ENCODE data around the gene MGLL. TPM values are rescaled to one million over a fixed set of nuclear protein-coding genes. Genes with fewer than 3 reads are reported as not detected.

Gene MGLL
- total RNA-seq, 1 experiment from 2014 or later = 0.94 TPM

DNA sequence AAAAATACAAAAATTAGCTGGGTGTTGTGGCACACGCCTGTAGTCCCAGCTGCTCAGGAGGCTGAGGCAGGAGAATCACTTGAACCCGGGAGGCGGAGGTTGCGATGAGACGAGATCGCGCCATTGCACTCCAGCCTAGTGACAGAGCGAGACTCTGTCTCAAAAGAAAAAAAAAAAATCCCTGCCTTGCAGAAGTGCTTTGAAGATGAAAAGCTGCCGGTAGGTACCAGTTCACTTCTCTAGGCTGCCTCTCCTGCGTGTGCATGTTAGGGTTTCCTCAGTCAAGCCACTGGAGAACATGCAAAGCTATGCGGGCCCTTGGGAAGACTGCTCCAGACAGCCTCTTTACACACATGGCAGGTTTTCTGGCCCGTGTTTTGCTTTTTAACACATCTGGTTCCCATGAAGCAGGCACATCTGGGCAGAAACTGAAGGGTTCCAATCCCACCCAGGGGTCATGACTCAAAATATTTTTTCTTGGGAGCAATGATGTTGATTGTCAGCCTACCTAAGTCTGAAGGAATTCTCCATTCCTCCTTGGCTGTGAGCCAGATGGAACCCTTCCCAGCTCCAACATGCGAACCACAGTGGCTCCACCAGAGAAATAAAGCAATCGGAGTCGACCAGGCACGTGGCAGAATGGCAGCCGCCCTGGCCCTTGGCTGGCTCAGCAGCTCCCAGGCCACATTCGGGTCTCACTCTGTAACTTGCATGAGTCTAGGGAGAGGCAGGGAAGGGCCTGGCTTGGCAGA is 29.6 kb downstream of the MGLL start (continued):
- TF ChIP-seq TEAD1 (CRISPR knock-in tag; IDR thresholded peaks at IDR 0.05) (no peak), PRRX2 (CRISPR knock-in tag; IDR thresholded peaks at IDR 0.05) (no peak), CREM (CRISPR knock-in tag; IDR thresholded peaks at IDR 0.05) (no peak), TP53 (CRISPR knock-in tag; IDR thresholded peaks at IDR 0.05) (no peak)
- TF ChIP-seq, protein P1, sequence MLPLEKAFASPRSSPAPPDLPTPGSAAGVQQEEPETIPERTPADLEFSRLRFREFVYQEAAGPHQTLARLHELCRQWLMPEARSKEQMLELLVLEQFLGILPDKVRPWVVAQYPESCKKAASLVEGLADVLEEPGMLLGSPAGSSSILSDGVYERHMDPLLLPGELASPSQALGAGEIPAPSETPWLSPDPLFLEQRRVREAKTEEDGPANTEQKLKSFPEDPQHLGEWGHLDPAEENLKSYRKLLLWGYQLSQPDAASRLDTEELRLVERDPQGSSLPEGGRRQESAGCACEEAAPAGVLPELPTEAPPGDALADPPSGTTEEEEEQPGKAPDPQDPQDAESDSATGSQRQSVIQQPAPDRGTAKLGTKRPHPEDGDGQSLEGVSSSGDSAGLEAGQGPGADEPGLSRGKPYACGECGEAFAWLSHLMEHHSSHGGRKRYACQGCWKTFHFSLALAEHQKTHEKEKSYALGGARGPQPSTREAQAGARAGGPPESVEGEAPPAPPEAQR (CRISPR knock-in tag; IDR thresholded peaks at IDR 0.05) = no peak
- TF ChIP-seq, protein P2, sequence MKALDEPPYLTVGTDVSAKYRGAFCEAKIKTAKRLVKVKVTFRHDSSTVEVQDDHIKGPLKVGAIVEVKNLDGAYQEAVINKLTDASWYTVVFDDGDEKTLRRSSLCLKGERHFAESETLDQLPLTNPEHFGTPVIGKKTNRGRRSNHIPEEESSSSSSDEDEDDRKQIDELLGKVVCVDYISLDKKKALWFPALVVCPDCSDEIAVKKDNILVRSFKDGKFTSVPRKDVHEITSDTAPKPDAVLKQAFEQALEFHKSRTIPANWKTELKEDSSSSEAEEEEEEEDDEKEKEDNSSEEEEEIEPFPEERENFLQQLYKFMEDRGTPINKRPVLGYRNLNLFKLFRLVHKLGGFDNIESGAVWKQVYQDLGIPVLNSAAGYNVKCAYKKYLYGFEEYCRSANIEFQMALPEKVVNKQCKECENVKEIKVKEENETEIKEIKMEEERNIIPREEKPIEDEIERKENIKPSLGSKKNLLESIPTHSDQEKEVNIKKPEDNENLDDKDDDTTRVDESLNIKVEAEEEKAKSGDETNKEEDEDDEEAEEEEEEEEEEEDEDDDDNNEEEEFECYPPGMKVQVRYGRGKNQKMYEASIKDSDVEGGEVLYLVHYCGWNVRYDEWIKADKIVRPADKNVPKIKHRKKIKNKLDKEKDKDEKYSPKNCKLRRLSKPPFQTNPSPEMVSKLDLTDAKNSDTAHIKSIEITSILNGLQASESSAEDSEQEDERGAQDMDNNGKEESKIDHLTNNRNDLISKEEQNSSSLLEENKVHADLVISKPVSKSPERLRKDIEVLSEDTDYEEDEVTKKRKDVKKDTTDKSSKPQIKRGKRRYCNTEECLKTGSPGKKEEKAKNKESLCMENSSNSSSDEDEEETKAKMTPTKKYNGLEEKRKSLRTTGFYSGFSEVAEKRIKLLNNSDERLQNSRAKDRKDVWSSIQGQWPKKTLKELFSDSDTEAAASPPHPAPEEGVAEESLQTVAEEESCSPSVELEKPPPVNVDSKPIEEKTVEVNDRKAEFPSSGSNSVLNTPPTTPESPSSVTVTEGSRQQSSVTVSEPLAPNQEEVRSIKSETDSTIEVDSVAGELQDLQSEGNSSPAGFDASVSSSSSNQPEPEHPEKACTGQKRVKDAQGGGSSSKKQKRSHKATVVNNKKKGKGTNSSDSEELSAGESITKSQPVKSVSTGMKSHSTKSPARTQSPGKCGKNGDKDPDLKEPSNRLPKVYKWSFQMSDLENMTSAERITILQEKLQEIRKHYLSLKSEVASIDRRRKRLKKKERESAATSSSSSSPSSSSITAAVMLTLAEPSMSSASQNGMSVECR (CRISPR knock-in tag; IDR thresholded peaks at IDR 0.05; ENCODE audit: borderline replicate concordance) = no peak

DNA sequence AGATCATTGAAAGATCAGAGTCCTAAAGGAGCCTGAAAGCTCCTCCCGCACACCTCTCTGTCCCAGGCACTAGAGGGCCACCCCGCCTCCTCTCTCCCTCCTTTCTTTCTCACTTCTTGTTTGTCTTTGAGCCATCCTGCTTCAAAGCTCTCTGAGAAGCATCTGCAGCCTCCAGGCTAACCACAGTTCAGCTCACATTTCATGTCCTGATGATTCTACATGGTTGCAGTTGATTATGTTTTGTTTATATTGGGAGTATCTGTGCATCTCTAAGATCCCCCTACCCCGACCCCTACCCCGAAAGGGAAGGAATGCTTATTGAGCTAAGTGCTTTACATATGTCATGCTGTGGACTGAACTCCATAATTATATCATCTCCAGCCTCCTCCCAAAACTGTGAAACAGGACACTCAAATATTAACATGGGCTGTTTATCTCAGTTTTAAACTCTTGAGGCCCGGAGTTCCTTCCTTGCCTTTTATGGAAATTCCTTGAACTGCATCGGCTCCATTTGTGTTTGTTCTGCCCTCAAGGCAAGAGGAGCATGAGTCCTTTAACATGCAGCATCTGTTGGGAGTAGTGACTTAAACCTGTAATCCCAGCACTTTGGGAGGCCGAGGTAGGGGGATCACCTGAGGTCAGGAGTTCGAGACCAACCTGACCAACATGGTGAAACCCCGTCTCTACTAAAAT is 30.9 kb downstream of the MGLL start:
- Mint-ChIP-seq H3K36me3 (no peaks in the 10 kb centered on the region), H3K27me3 (ENCODE audit: low read depth) (no peaks in the 10 kb centered on the region), H3K9me3 (peaks cover 9% of the 10 kb centered on the region), H3K4me3 (no peak overlapping the region), H3K4me1 (peaks cover 16% of the 10 kb centered on the region), H3K27ac (no peak overlapping the region)
- TF ChIP-seq ZNF121 (CRISPR knock-in tag; IDR thresholded peaks at IDR 0.05) = no peak
- DNase-seq (ENCODE audit: low spot score) (peak; percentile 49), ATAC-seq (peak; percentile 95)
- ChIA-PET CTCF (interaction anchor here (0.5 to 1.6 kb wide), 28 partner anchors 9 to 425 kb away, joined by 3 to 15 read pairs (median 4); partner anchors contain the start of gene MGLL), POLR2A (no interaction called here)

DNA sequence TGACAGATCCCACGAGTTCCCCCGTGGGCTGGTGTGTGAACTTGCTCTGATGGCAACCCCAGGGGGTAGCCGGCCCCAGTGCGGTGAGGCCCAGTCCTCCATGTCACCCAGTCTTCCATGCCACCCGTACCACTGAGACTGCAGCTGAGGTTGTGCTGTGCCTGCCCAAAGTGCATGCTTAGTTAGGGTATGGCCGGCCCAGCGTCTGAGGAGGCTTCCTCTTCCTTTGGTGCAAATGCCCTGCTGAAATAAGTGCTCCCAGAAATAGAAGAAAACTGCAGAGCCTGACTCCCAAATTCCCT is 31.5 kb downstream of the MGLL start:
- no peak for TF ChIP-seq JAZF1 (CRISPR knock-in tag; IDR thresholded peaks at IDR 0.05)
- TF ChIP-seq ZNF232 (CRISPR knock-in tag; IDR thresholded peaks at IDR 0.05) = no peak
- no peak for TF ChIP-seq ZNF219 (CRISPR knock-in tag; IDR thresholded peaks at IDR 0.05; ENCODE audit: borderline replicate concordance)
- TF ChIP-seq NFE2L1 (CRISPR knock-in tag; IDR thresholded peaks at IDR 0.05) = no peak
- no peak for TF ChIP-seq FOXP1 (CRISPR knock-in tag; IDR thresholded peaks at IDR 0.05; ENCODE audit: borderline replicate concordance)
- TF ChIP-seq NR3C1 (CRISPR knock-in tag; conservative IDR thresholded peaks at IDR 0.05; ENCODE audit: low read depth) = no peak
- no peak for TF ChIP-seq GRHL2 (CRISPR knock-in tag; IDR thresholded peaks at IDR 0.05; ENCODE audit: insufficient replicate concordance, severe bottlenecking)
- no peak for TF ChIP-seq PRDM15 (CRISPR knock-in tag; IDR thresholded peaks at IDR 0.05)
- TF ChIP-seq, protein P3, sequence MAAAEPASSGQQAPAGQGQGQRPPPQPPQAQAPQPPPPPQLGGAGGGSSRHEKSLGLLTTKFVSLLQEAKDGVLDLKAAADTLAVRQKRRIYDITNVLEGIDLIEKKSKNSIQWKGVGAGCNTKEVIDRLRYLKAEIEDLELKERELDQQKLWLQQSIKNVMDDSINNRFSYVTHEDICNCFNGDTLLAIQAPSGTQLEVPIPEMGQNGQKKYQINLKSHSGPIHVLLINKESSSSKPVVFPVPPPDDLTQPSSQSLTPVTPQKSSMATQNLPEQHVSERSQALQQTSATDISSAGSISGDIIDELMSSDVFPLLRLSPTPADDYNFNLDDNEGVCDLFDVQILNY (CRISPR knock-in tag; IDR thresholded peaks at IDR 0.05) = no peak
- no peak for TF ChIP-seq MYBL2 (CRISPR knock-in tag; IDR thresholded peaks at IDR 0.05)
- no peak for TF ChIP-seq ZNF423 (CRISPR knock-in tag; IDR thresholded peaks at IDR 0.05)
- TF ChIP-seq ZNF263 (CRISPR knock-in tag; IDR thresholded peaks at IDR 0.05; ENCODE audit: low read depth) = no peak
- TF ChIP-seq ZNF121 (CRISPR knock-in tag; IDR thresholded peaks at IDR 0.05) = no peak
- TF ChIP-seq ZNF512 (CRISPR knock-in tag; IDR thresholded peaks at IDR 0.05; ENCODE audit: borderline replicate concordance) = no peak
- POLR2A ChIA-PET = no interaction called here
- ATAC-seq = peak; percentile 20; the same call in 1 of the 2 replicates
- CTCF ChIA-PET = interaction anchor here (0.5 to 1.6 kb wide), 29 partner anchors 9 to 424 kb away, joined by 3 to 15 read pairs (median 4); partner anchors contain the start of gene MGLL
- Mint-ChIP-seq H3K4me3 (no peak overlapping the region), H3K4me1 (peaks cover 16% of the 10 kb centered on the region), H3K9me3 (peaks cover 9% of the 10 kb centered on the region), H3K27me3 (ENCODE audit: low read depth) (no peaks in the 10 kb centered on the region), H3K36me3 (no peaks in the 10 kb centered on the region), H3K27ac (no peak overlapping the region)
- no peak for DNase-seq (ENCODE audit: low spot score)
